Lung (tissue), 12 donors: ENCODE data around the gene ABCF3. TPM values are rescaled to one million over a fixed set of nuclear protein-coding genes. Genes with fewer than 3 reads are reported as not detected.

Source experiments
- ATAC-seq: fragments of 200-7000 bp; cut with Tn5 transposase; one replicate; pipeline ENCODE4 v1.9.1; 2020; ENCODE audit warnings: moderate number of reproducible peaks; ENCODE audit not compliant: insufficient read depth, low FRiP score
- DNase-seq, 3 donors: peaks; one replicate each; pipeline ENCODE4 v3.0.0-alpha.2; 2013 to 2017
- H3K27ac ChIP-seq, 2 donors: one replicate each; pipeline ENCODE4 v1.5.1; 2013; ENCODE audit warnings: mild to moderate bottlenecking in 2 of 2, moderate library complexity in 2 of 2, control low read depth in 1 of 2, inconsistent platforms in 1 of 2, low read depth in 1 of 2, low read length in 1 of 2
- H3K27me3 ChIP-seq, 3 donors: one replicate each; pipeline ENCODE4 v1.5.1; 2013; ENCODE audit warnings: low read length in 2 of 3; ENCODE audit not compliant: control insufficient read depth in 3 of 3, insufficient read depth in 3 of 3
- H3K36me3 ChIP-seq, 4 donors: one replicate each; pipeline ENCODE4 v1.5.1; 2013; ENCODE audit warnings: low read length in 4 of 4, mild to moderate bottlenecking in 1 of 4, moderate library complexity in 1 of 4; ENCODE audit not compliant: control insufficient read depth in 4 of 4, insufficient read depth in 4 of 4
- H3K4me1 ChIP-seq, 5 donors: one replicate each; pipeline ENCODE4 v1.5.1; 2013; ENCODE audit warnings: low read length in 5 of 5, mild to moderate bottlenecking in 2 of 5, moderate library complexity in 1 of 5; ENCODE audit not compliant: control insufficient read depth in 5 of 5, insufficient read depth in 5 of 5
- H3K4me3 ChIP-seq: one replicate; pipeline ENCODE4 v1.5.1; 2013; ENCODE audit warnings: mild to moderate bottlenecking, control low read depth, moderate library complexity
- H3K9ac ChIP-seq, 2 donors: one replicate each; pipeline ENCODE4 v1.5.1; 2013; ENCODE audit warnings: low read length in 2 of 2, control low read depth in 1 of 2; ENCODE audit not compliant: insufficient read depth in 1 of 2
- H3K9me3 ChIP-seq, 4 donors: one replicate each; pipeline ENCODE4 v1.5.1; 2013; ENCODE audit warnings: low read length in 3 of 4, mild to moderate bottlenecking in 1 of 4, moderate library complexity in 1 of 4; ENCODE audit not compliant: control insufficient read depth in 4 of 4, insufficient read depth in 3 of 4
- WGBS, 2 donors: extraction: QIAGEN DNeasy Blood & Tissue Kit; methylation state at CpG; one replicate each; pipeline ENCODE4 v1.1.7; 2013; 5-methylcytosine and 5-hydroxymethylcytosine counted together
- polyA plus RNA-seq, 2 donors: library from polyadenylated mRNA; stranded (reverse); fragments of 200-250 nt; gene quantifications; one replicate each; pipeline ENCODE4 v1.2.1, GENCODE V29; 2013
- total RNA-seq, 2 donors: library from RNA; depleted of rRNA in 1 of 2; stranded (reverse); fragments of >200 nt in 1 of 2; gene quantifications; one replicate each; pipeline ENCODE4 v1.2.1, GENCODE V29; 2014 to 2021
- TF ChIP-seq, protein P1 (sequence below): IDR thresholded peaks from 2 replicates; pipeline ENCODE4 v1.5.1; 2012; ENCODE audit warnings: mild to moderate bottlenecking; ENCODE audit errors: control extremely low read depth, extremely low read depth
- donor health status: control.
- donor health status: control.
- donor health status: Bipolar disorder and iron deficiency.
- donor health status: healthy.
- donor health status: DM: yes; HTN: yes; CAD: no.

The ABCF3 gene
- total and polyA plus RNA-seq, 4 donors, result 44.7 to 81.8 (median 49.5) TPM

DNA sequence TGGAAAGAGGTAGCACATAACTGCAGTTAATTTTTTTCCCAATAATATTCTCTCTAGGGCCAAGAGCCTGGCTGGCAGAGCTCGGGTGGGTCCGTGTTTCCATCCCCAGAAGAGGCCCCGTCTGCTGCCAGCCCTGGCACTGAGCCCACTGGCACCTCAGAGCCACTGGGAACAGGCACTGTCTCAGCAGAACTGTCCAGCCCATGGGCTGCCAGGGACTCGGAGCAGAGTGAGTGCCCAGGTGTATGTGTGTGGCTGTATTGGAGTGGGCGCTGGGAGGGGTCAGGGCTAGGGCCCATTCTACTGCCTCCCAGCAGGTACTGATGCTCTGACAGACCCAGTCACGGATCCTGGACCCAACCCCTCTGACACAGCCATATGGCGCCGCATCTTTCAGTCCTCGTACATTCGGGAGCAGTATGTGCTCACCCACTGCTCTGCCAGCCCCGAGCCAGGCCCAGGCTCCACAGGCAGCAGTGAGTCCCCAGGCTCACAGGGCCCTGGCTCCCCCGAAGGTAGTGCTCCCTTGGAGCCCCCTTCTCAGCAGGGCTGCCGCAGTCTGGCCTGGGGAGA lies 52.3 kb downstream of the ABCF3 start:
- Histone ChIP-seq H3K27ac (no peak overlapping the region), H3K27me3 (no peaks in the 10 kb centered on the region), H3K36me3 (peaks cover 0 to 8% (median 3%) of the 10 kb centered on the region in 4 donors), H3K9me3 (no peaks in the 10 kb centered on the region), H3K4me1 (peaks cover 0 to 7% (median 0%) of the 10 kb centered on the region in 5 donors), H3K9ac (no peak overlapping the region), H3K4me3 (no peak overlapping the region)
- no peak for DNase-seq
- WGBS, 2 donors, result 73 to 86% methylated on average over 13 of the region's 13 CpGs
- TF ChIP-seq, protein P1, sequence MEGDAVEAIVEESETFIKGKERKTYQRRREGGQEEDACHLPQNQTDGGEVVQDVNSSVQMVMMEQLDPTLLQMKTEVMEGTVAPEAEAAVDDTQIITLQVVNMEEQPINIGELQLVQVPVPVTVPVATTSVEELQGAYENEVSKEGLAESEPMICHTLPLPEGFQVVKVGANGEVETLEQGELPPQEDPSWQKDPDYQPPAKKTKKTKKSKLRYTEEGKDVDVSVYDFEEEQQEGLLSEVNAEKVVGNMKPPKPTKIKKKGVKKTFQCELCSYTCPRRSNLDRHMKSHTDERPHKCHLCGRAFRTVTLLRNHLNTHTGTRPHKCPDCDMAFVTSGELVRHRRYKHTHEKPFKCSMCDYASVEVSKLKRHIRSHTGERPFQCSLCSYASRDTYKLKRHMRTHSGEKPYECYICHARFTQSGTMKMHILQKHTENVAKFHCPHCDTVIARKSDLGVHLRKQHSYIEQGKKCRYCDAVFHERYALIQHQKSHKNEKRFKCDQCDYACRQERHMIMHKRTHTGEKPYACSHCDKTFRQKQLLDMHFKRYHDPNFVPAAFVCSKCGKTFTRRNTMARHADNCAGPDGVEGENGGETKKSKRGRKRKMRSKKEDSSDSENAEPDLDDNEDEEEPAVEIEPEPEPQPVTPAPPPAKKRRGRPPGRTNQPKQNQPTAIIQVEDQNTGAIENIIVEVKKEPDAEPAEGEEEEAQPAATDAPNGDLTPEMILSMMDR, result no peak
- ATAC-seq, result no peak

DNA sequence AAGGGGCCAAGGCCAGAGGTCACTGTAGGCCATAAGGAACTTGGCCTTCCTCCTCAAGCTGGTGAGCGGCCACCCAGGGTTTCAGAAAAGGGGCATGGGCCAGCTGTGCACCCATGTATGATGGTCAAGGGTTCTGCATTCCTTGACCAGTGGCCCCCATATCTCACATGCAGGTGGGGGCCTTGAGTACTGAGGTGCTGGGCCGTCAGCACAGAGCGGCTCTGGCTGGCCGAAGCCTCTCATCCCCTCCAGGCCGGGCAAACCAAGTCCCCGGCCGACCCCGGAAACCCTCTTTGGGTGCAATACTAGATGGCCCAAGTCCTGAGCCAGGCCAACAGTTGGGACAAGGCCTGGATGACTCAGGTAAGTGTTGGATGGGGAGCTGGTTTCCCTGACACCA lies 53.2 kb downstream of the ABCF3 start:
- no peaks in the 10 kb centered on the region for H3K27me3 ChIP-seq
- WGBS, 2 donors, result 90 to 94% methylated on average over 8 of the region's 8 CpGs
- H3K9me3 ChIP-seq, result no peaks in the 10 kb centered on the region
- peaks cover 0 to 7% (median 0%) of the 10 kb centered on the region in 5 donors for H3K4me1 ChIP-seq
- no peak overlapping the region for H3K9ac ChIP-seq
- DNase-seq (no peak), ATAC-seq (no peak)
- H3K27ac ChIP-seq, result no peak overlapping the region
- peaks cover 0 to 14% (median 4%) of the 10 kb centered on the region in 4 donors for H3K36me3 ChIP-seq
- TF ChIP-seq, protein P1, result no peak
- no peak overlapping the region for H3K4me3 ChIP-seq

DNA sequence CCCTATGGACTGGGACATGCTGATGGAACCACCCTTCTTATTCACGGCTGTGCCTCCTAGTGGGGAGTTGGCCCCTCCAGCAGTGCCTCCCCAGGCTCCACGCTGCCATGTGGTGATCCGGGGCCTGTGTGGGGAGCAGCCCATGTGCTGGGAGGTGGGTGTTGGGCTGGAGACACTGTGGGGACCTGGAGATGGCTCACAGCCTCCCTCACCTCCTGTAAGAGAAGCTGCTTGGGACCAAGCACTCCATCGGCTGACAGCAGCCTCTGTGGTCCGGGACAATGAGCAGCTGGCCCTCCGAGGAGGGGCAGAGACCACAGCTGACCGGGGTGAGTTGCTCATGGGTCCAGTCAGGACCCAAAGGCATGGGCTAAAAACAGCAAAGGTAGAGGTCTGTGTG lies 53.7 kb downstream of the ABCF3 start:
- TF ChIP-seq, protein P1, result no peak
- 79 to 89% methylated on average over 7 of the region's 7 CpGs for WGBS, 2 donors
- Histone ChIP-seq H3K27me3 (no peaks in the 10 kb centered on the region), H3K9ac (no peak overlapping the region), H3K4me3 (no peak overlapping the region), H3K9me3 (no peaks in the 10 kb centered on the region), H3K4me1 (peaks cover 0 to 7% (median 0%) of the 10 kb centered on the region in 5 donors), H3K36me3 (peaks cover under 1 to 17% (median 5%) of the 10 kb centered on the region in 4 donors), H3K27ac (no peak overlapping the region)
- ATAC-seq (no peak), DNase-seq (no peak)
